ENCODE measurements around the gene CYP4V2.

CYP4V2 gene

GRCh38 chr4:186189656-186190055 is 1.7 kb upstream of the CYP4V2 start:
- no peak for DNase-seq (ENCODE audit: low read depth)

GRCh38 chr4:186190581-186191199 is 677 bp upstream of the CYP4V2 start:
- peak; percentile 41 for DNase-seq (ENCODE audit: low read depth)

- peak; percentile 13 for DNase-seq (ENCODE audit: low read depth)
Observed at GRCh38 chr4:186192066-186192612, 772 bp downstream of the CYP4V2 start.

- DNase-seq (ENCODE audit: low read depth), result no peak
Observed at GRCh38 chr4:186193851-186194250, 2.5 kb downstream of the CYP4V2 start.

GRCh38 chr4:186196063-186196462 is 4.7 kb downstream of the CYP4V2 start:
- no peak for DNase-seq (ENCODE audit: low read depth)

GRCh38 chr4:186200516-186200915 is 9.1 kb downstream of the CYP4V2 start:
- no peak for DNase-seq (ENCODE audit: low read depth)

- no peak for DNase-seq (ENCODE audit: low read depth)
Observed at GRCh38 chr4:186201010-186201409, 9.6 kb downstream of the CYP4V2 start.

- peak; percentile 23 for DNase-seq (ENCODE audit: low read depth)
Observed at GRCh38 chr4:186201535-186202230, 10.3 kb downstream of the CYP4V2 start.

GRCh38 chr4:186202490-186203140 is 11.2 kb downstream of the CYP4V2 start:
- no peak for DNase-seq (ENCODE audit: low read depth)

GRCh38 chr4:186203406-186203805 is 12.0 kb downstream of the CYP4V2 start:
- DNase-seq (ENCODE audit: low read depth), result no peak

GRCh38 chr4:186204103-186204559 is 12.8 kb downstream of the CYP4V2 start:
- no peak for DNase-seq (ENCODE audit: low read depth)

- no peak for DNase-seq (ENCODE audit: low read depth)
Observed at GRCh38 chr4:186204686-186205085, 13.3 kb downstream of the CYP4V2 start.

GRCh38 chr4:186205156-186205555 is 13.8 kb downstream of the CYP4V2 start:
- no peak for DNase-seq (ENCODE audit: low read depth)

- DNase-seq (ENCODE audit: low read depth), result no peak
Observed at GRCh38 chr4:186216465-186217024, 25.2 kb downstream of the CYP4V2 start.

GRCh38 chr4:186217733-186218293 is 26.4 kb downstream of the CYP4V2 start:
- DNase-seq (ENCODE audit: low read depth), result no peak

- DNase-seq (ENCODE audit: low read depth), result no peak
Observed at GRCh38 chr4:186221624-186222023, 30.3 kb downstream of the CYP4V2 start.

- DNase-seq (ENCODE audit: low read depth), result no peak
Observed at GRCh38 chr4:186225848-186226247, 34.5 kb downstream of the CYP4V2 start.

GRCh38 chr4:186226521-186227189 is 35.3 kb downstream of the CYP4V2 start:
- DNase-seq (ENCODE audit: low read depth), result no peak

GRCh38 chr4:186227221-186227620 is 35.9 kb downstream of the CYP4V2 start, which contains the start of gene KLKB1:
KLKB1 (plus strand) TSS chr4:186227507; CDS start chr4:186228196, 689 bp downstream.
- DNase-seq (ENCODE audit: low read depth), result no peak

- no peak for DNase-seq (ENCODE audit: low read depth)
Observed at GRCh38 chr4:186227744-186228513, 36.6 kb downstream of the CYP4V2 start.

- no peak for DNase-seq (ENCODE audit: low read depth)
Observed at GRCh38 chr4:186228514-186228894, 37.1 kb downstream of the CYP4V2 start.

All from activated T-helper 1 cell treated with Interleukin-2 at 50 U/mL for 16 hours (primary cell).